GM12864 (cell line): ENCODE results near the gene SMAD5.

Source experiments
- DNase-seq: peaks from one replicate; pipeline ENCODE4 v3.0.0-alpha.2; 2011; ENCODE audit warnings: low read depth
- H3K4me3 ChIP-seq: 2 replicates; pipeline ENCODE4 v1.5.1; 2011; ENCODE audit warnings: mild to moderate bottlenecking, low read depth, low read length, control low read depth
- TF ChIP-seq, protein P1 (sequence below): IDR thresholded peaks from 2 replicates; pipeline ENCODE4 v1.5.1; 2011; ENCODE audit warnings: low read depth, mild to moderate bottlenecking, moderate library complexity, low read length, control low read depth, inconsistent platforms; ENCODE audit errors: missing control alignments

SMAD5 gene

DNA sequence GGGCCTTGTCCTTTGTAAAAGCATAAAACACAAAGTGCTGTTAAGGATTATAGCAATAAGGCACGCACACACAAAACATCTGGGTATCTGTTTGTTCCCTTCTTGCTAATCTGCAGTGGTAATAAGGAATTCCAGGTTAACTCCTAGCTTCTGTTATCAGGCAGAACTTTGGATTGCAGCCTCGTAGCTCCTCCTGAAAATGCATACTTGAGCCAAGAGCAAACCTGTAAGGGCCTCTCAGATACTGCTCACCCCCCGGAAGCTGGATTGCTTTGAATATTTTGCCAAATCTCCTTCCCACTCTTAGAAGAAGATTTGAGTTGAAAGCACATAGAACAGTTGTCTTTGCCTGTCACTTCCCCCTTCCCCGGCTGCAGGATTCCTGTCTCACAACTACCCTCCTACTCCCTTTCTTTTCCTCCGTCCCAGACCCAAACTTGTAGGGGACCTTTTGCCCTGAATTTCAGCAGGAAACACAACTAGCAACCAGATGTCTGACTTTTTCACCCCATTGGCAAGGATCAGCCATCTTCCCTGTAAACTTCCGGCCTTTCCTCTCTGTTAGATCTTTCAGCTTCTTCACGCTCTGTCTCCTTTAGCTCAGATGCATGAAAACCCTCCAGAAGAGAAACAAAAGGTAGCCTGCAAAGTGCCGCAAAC lies 28.2 kb upstream of the SMAD5 start:
- no peak for DNase-seq
- TF ChIP-seq, protein P1, sequence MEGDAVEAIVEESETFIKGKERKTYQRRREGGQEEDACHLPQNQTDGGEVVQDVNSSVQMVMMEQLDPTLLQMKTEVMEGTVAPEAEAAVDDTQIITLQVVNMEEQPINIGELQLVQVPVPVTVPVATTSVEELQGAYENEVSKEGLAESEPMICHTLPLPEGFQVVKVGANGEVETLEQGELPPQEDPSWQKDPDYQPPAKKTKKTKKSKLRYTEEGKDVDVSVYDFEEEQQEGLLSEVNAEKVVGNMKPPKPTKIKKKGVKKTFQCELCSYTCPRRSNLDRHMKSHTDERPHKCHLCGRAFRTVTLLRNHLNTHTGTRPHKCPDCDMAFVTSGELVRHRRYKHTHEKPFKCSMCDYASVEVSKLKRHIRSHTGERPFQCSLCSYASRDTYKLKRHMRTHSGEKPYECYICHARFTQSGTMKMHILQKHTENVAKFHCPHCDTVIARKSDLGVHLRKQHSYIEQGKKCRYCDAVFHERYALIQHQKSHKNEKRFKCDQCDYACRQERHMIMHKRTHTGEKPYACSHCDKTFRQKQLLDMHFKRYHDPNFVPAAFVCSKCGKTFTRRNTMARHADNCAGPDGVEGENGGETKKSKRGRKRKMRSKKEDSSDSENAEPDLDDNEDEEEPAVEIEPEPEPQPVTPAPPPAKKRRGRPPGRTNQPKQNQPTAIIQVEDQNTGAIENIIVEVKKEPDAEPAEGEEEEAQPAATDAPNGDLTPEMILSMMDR: no peak
- H3K4me3 ChIP-seq: no peak overlapping the region

DNA sequence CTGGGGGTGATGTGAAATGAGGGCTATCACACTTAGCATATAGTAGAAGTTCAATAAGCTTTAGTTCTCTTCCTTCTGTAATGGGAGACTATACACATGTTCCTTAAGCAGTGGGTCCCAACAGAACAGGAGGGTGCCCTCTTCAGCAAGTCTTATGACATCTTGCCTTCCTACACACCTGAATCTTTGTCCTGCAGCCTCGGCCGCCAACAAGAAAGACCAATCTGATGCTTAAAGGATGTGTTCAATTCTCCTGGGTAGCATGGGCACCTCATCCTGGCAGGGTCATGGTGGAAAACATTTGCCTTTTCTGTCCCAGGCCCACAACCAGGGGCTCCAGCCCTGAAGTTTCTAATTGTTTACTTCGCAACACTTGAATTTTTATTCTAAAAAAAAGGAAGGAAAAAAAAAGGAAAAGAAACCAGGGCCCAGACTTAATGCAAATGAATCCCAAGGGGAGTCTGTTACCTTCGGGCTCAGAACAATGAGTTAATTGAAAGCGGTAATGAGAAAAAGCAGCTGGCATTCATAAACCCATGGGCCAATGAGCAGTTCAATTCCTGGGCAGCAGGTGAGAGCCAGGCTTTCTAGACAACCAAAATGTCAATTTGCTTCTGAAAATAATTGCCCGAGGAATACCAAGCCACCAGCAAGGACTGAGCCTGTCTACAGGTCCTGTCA lies 26.2 kb upstream of the SMAD5 start:
- no peak overlapping the region for H3K4me3 ChIP-seq
- DNase-seq: no peak
- TF ChIP-seq, protein P1: no peak

DNA sequence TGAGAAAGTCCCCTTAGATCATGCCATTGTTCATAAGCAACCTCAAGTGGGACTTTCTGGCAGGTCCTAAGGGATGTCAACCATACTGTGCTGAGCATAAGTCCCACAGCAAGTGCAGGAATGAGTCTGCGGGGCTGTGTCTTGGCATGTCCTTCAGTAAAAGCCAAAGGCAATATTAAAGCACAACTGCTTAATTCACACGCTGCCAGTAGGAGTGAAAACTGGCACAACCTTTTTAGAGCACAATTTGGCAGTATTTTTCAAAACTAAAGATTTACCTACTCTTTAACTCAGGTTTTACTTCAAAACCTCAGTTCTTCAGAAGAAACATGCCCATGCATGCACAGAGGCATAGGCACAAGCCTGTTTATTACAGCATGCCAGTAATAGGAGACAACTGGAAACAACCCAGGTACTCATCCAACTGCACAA lies 24.4 kb upstream of the SMAD5 start:
- DNase-seq: peak; percentile 13
- TF ChIP-seq, protein P1: no peak
- H3K4me3 ChIP-seq: no peak overlapping the region

DNA sequence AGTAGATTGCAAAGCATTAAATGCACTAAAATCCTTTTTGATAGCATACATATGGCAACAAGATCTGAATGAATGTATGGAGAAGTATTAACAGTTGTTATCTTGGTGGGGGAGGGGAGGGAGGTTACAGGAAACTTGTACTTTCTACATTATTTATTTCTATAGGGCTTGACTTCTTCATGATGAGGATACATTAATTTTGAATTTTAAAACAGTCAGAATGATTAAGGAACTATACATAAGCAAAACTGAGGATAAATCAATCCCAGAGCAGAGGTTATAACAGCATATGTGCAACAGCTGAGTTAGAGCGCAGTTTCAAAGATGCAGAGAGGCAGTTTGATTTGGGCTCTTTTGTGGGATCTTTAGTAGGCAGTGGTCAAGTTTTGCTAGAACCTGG lies 23.9 kb upstream of the SMAD5 start:
- TF ChIP-seq, protein P1: no peak
- no peak for DNase-seq
- no peak overlapping the region for H3K4me3 ChIP-seq

DNA sequence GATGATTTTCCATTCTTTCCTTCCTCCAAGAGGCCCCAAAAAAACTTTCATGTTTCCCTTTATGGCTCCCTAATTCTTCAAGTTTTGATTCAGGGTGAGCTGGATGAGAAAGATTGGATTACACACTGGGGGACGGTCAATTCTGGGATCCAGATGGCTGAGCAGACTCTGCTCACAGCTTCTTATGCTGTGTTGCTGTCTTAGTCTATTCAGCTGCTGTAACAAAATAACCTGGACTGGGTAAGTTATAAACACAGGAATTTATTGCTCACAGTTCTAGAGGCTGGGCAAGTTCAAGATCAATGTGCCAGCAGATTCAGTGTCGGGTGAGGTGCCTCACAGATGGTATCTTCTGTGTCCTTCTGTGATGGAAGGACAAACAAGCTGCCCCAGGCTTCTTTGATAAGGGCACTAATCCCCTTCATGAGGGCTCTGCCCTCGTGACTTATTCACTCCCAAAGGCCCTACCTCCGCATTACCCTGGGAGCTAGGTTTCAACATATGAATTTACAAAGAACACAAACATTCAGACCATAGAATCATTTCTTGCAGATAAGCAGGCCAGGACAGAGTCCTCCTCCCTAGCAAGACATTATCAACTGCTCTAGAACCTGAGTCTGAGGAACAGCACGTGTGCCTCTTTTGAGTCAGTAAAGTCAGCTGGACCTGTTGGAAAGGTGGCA lies 23.1 kb upstream of the SMAD5 start:
- TF ChIP-seq, protein P1: no peak
- DNase-seq: no peak
- H3K4me3 ChIP-seq: no peak overlapping the region

DNA sequence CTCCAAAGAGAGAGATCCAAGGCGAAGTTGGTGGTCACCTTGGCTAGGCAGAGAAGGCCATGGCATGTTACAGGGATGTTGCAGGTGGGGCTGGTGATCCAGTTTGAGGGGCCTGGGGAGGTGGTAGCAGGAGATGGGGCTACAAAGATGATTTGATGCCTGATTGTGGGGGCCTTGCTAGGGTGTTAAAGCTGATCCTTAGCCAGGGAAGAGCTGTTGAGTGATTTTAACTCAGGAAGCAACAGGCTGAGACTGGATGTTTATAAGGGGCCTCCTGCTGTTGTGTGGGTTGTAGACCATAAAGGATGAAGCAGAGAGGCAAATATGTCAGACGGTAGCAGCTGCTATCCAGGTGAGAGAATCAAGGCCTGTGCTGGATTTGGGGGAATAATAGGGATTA lies 19.0 kb upstream of the SMAD5 start:
- no peak overlapping the region for H3K4me3 ChIP-seq
- TF ChIP-seq, protein P1: no peak
- no peak for DNase-seq
